Measurements from ENCODE around the gene CARD19. TPM values are rescaled to one million over a fixed set of nuclear protein-coding genes. Genes with fewer than 3 reads are reported as not detected.

CARD19 gene
- total RNA-seq, 1 experiment from 2014 or later, result 54.5 TPM

DNA sequence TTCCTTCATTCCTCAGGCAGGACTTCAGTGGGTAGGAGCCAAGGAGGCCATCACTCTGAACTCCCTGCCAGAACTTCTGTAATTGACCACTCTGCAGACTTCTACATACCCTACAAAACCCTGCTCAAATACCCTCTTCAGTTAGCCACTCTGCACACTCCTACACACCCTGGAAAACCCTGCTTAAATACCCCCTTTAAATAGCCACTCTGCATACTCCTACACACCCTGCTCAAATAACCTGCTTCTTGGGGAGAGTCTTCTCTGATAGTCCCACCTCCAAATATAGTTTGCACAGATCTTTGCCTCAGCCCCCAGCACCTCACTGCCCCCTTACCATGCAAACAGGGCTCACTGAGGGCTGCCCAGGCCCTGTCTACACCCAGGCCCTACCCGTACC is 18.6 kb upstream of the CARD19 start:
- H3K9me3 ChIP-seq (ENCODE audit: control insufficient read depth in 1 of 2, insufficient read depth in 1 of 2, low read depth in 1 of 2, low read length in 2 of 2), result no peaks in the 10 kb centered on the region
- POLR2A ChIA-PET, result no interaction called here
- no peak overlapping the region for H3K4me3 ChIP-seq (replicated peaks in 1 of 2; ENCODE audit: low read depth in 1 of 2, low read length in 2 of 2)
- TF ChIP-seq TCF7L2 (IDR thresholded peaks at IDR 0.05; ENCODE audit: borderline replicate concordance, extremely low read depth, insufficient read depth, insufficient read length) (no peak), SRF (IDR thresholded peaks at IDR 0.05; ENCODE audit: low read depth) (no peak), ZFX (IDR thresholded peaks at IDR 0.05) (no peak), JUND (IDR thresholded peaks at IDR 0.05) (no peak), ELF1 (IDR thresholded peaks at IDR 0.05; ENCODE audit: borderline replicate concordance, low read depth) (no peak), EZH2phosphoT487 (IDR thresholded peaks at IDR 0.05; ENCODE audit: borderline replicate concordance) (no peak), ZNF274 (IDR thresholded peaks at IDR 0.05; ENCODE audit: low read depth, low read length) (no peak), SIN3A (IDR thresholded peaks at IDR 0.05; ENCODE audit: low read depth) (no peak)
- TF ChIP-seq, protein P1, sequence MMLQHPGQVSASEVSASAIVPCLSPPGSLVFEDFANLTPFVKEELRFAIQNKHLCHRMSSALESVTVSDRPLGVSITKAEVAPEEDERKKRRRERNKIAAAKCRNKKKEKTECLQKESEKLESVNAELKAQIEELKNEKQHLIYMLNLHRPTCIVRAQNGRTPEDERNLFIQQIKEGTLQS (IDR thresholded peaks at IDR 0.05), result no peak
- TF ChIP-seq, protein P2, sequence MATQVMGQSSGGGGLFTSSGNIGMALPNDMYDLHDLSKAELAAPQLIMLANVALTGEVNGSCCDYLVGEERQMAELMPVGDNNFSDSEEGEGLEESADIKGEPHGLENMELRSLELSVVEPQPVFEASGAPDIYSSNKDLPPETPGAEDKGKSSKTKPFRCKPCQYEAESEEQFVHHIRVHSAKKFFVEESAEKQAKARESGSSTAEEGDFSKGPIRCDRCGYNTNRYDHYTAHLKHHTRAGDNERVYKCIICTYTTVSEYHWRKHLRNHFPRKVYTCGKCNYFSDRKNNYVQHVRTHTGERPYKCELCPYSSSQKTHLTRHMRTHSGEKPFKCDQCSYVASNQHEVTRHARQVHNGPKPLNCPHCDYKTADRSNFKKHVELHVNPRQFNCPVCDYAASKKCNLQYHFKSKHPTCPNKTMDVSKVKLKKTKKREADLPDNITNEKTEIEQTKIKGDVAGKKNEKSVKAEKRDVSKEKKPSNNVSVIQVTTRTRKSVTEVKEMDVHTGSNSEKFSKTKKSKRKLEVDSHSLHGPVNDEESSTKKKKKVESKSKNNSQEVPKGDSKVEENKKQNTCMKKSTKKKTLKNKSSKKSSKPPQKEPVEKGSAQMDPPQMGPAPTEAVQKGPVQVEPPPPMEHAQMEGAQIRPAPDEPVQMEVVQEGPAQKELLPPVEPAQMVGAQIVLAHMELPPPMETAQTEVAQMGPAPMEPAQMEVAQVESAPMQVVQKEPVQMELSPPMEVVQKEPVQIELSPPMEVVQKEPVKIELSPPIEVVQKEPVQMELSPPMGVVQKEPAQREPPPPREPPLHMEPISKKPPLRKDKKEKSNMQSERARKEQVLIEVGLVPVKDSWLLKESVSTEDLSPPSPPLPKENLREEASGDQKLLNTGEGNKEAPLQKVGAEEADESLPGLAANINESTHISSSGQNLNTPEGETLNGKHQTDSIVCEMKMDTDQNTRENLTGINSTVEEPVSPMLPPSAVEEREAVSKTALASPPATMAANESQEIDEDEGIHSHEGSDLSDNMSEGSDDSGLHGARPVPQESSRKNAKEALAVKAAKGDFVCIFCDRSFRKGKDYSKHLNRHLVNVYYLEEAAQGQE (IDR thresholded peaks at IDR 0.05; ENCODE audit: low read depth), result no peak
- CTCF ChIA-PET, result no interaction called here
- no peak for DNase-seq (ENCODE audit: low read depth, low spot score)
- H4K20me1 ChIP-seq (ENCODE audit: insufficient read depth), result no peaks in the 10 kb centered on the region
- BruUV-seq (replicated peaks), result no TSS peak
- H3K9me2 ChIP-seq (ENCODE audit: insufficient read depth), result no peaks in the 10 kb centered on the region
- ATAC-seq, result no peak
- no peaks in the 10 kb centered on the region for H3K79me2 ChIP-seq (ENCODE audit: insufficient read depth, low read length)
- no peaks in the 10 kb centered on the region for H3K4me1 ChIP-seq (ENCODE audit: control insufficient read depth in 1 of 2, insufficient read depth in 2 of 2, low read length in 2 of 2)
- no peak overlapping the region for H2AFZ ChIP-seq (ENCODE audit: low read depth, low read length, poor library complexity, severe bottlenecking)
- no peaks in the 10 kb centered on the region for H3K27me3 ChIP-seq (ENCODE audit: insufficient read depth, low read length)
- no peaks in the 10 kb centered on the region for H3K36me3 ChIP-seq (ENCODE audit: control insufficient read depth in 1 of 2, insufficient read depth in 2 of 2, low read length in 2 of 2)
- intact Hi-C loops (cut with micrococcal nuclease), result no loop called here
- RAD21 ChIA-PET (ENCODE audit: low non-redundant PET in 1 of 2, low total read pairs in 2 of 2, uncharacterized antibody in 2 of 2, unreplicated experiment in 2 of 2), result no interaction called here
- H3K27ac ChIP-seq (ENCODE audit: low read depth, low read length), result no peak overlapping the region
- no peak overlapping the region for H3K4me2 ChIP-seq (ENCODE audit: low read length)
- H3K9ac ChIP-seq (ENCODE audit: low read length), result no peak overlapping the region
